ENCODE results near the gene CYTH4.

- TF ChIP-seq POLR2A (IDR thresholded peaks at IDR 0.05) (no peak), CTCF (IDR thresholded peaks at IDR 0.05) (no peak)
These were observed 7.9 kb upstream of the CYTH4 start for GRCh38 chr22:37274380-37274862.
